HG02759 (cell line): ENCODE results near the gene SMTNL2.

Source experiments
- ATAC-seq: cut with Tn5 transposase; IDR thresholded peaks from one replicate; pipeline ENCODE4 v1.9.1; 2021; ENCODE audit warnings: mild to moderate bottlenecking, moderate library complexity; ENCODE audit not compliant: unreplicated experiment

The SMTNL2 gene

DNA sequence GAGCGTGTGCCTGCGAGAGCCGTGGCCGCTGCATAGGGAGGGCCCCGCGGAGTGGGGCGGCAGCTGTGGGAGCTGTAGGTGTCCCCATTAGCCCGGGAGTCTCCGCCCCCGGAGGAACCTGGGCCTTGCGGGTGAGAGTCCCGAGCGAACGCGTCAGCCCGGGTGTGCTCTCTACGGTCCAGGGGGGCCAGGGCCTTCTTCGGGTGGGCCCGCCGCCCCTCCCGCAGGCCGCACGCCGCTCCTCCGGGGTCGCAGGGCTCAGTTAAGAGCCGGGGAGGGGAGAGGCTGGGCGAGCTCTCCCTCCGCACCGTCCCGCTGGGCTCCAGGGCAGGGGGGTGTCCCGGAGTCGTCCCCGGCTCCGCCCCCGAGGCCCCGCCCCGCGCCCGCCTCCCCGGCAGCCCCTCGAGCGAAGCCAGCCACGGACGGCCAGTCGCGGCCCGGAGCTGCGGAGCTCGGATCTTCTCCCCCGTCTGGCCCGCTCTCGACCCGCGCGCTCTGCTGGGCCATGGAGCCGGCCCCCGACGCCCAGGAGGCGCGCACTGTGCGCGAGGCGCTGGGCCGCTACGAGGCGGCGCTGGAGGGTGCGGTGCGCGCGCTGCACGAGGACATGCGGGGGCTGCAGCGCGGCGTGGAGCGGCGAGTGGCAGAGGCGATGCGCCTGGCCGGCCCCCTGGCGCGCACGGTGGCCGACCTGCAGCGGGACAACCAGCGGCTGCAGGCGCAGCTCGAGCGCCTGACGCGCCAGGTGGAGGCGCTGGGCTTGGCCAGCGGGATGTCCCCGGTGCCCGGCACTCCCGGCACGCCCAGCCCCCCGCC, at the start of gene SMTNL2:
Gene SMTNL2 (plus strand): TSS at position 429 of the 816 bp plus-strand sequence. CDS start 77 bp downstream, at position 506.
- no peak for ATAC-seq

DNA sequence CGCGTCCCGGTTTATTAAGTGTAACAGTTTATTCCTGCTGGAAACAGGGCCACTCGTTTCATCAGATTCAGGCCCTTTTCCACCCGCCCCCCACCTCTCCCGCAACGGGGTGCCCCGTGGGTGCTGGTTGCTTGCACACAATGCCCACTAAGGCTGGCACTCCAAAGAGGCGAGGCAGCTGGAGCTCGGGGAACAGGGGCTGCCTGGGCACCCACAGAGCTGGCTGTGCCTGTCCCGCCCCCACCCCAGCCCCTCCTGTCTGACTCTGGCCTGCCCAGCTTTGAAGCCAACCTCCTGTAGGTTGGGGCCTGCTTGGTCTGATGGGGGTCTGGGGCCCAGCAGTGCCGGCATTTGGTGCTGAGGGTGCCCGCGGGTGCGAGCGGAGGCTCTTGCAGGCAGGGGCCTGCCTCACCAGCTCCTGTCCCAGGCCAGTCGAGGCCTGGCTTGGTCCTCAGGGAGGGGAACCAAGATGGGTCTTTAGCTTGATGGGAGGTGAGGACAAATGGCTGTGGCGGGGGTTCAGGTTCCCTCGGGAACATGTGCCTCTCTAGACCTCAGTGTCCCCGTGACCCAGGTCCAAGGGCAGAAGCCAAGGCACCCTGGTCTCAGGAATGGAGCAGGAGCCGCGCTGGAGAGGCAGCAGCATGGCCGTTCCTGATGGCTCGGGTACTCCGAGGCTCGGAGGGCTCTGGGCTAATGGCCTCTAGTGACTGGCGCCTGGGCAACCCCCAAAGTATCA, 49.2 kb upstream of the SMTNL2 start:
- ATAC-seq, result no peak

DNA sequence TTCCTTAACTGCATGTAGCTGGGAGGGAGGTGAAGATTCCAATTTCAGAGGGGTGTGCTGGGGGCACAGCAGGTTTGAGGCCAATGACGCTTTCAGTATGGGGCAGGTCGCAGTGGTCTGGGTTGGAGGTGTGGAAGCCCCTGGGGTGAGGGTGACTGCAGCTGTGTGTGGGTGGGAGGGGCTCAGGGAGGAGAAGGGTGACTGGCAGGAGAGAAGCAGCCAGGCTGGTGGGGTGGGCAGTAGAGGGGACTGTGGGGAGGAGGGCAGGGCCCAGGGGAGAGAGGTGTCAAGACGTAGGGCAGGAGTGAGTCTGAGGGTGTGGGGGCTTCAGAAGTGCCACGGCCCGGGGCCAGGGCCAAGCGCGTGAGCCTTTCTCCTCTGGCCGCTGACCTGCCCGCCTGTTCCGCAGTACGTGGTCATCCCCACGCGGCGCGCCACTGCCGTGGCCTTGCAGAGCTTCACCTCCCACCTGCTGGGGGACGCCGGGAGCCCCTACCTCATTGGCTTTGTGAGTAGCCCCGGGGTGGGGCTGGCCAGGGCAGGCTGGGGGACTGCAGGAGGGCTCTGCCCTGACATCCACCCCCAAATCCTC, 48.6 kb upstream of the SMTNL2 start:
- ATAC-seq, result no peak

DNA sequence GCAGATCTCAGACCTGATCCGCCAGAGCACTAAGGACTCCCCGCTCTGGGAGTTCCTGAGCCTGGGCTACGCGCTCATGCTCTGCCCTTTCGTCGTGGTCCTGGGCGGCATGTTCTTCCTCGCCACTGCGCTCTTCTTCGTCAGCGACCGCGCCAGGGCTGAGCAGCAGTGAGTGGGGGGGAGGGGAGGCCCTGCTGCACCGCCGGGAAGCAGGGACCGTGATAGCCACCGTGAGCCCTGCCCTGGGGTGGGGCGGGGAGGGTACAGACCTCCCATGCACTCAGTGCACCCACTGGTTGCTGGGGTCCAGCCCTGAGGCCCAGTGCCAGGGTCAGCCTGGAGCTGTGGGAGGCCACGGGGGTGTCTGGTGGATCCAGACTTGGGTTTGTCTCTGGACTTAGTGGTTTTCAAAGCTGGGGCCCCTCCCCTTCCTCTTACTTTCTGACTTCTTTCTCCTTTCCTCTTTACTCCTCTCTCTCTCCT, 48.0 kb upstream of the SMTNL2 start:
- ATAC-seq, result no peak

DNA sequence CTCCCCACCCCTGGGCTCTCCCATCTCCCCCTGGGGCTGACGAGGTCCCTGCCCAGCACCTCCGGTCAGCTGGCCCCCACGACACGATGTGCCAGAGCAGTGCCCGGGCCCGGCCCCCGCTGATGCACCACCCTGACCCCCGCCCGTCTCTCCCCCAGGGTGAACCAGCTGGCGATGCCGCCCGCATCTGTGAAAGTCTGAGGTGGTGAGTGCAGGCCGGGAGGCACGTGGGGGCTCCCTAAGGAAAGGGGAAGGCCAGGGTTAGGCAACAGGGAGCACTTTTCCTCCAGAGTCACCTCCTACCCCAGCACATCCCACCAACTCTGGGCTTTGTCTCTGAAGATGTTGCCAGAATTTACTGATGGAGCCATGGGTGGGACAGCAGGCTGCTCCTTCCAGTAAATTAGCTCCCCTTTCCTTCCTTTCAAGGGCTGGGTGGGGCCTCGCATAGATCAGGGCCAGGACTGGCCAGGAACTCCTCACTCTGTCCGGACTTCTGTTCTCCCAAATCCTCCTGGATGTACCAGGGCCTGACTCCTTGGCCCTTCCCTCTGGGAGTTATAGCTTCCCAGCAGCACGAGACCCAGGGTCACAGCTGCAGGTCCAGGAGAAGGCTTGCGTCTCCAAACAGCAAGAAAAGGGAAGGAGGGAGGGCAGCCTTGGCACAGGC, 47.5 kb upstream of the SMTNL2 start:
- ATAC-seq, result no peak

DNA sequence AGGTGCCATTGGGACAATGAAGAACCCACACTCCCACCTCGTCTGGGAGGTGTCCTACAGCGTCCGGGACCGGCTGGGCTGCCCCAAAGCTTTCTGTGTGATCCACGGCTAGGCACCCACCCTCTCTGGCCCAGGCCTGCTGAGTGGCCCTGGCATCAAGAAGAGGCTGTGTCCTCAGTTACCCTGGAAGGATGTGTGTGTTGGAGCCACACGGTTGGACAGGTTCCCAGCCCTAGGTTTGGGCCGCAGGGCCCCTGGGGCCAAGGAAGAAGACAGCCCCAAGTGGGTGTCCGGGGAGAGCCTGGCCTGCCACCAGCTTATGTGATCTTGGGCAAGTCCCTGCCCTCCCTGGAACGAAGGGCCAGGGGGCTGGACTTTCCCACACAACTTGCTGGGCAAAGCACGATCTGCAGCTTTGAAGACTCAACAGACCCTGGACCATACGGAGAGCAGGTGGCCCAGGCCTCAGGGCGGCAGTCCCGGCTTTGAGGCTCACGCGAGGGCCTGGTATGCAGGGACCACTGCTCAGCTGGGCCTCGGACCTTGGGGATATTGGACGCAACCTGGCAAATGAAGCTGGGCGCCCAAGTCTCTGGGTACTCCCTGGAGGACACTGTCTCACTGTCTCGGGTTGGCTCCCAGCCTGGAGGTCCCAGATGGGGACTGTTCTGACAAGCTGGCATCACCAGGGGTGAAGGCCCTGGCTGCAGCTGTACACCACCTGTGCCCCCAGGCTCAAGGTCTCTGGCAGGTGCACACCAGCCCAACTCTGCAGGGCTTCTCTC, 46.7 kb upstream of the SMTNL2 start:
- no peak for ATAC-seq

DNA sequence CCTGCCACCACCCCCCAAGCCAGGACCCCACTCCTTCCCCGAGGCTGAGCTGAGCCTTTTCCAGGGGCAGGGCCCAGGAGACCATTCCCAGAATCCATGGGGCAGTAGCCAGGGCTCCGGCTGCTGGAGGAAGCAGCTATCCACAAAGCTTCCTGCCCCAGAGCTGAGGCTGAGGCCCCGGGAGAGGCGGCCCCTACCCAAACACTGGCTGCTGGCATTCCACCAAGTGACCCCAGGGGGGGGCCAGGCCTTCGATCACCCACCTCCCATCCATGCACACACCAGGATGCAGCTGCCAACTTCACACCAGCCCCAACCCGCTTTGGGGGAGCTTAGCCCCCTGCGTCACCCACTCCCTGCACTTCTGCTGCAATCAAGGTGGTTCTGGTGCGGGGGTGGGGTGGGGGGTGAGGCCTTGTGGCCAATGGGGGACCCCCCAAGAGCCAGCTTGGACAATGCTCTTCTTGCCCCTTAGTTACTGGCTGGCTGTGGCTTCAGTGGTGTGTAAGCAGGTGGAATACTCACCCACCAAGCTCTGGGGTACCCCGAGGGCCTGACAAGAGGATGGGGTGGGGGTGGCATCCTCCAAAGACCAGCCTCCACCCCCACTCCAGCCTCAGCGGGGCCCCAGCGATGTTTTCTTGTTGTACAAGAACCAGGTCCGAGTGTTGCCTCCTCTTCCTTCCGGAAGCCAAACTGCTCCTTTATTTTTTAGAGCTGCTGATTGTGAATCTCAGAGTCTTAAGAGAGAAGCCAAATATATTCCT, 45.9 kb upstream of the SMTNL2 start:
- no peak for ATAC-seq

DNA sequence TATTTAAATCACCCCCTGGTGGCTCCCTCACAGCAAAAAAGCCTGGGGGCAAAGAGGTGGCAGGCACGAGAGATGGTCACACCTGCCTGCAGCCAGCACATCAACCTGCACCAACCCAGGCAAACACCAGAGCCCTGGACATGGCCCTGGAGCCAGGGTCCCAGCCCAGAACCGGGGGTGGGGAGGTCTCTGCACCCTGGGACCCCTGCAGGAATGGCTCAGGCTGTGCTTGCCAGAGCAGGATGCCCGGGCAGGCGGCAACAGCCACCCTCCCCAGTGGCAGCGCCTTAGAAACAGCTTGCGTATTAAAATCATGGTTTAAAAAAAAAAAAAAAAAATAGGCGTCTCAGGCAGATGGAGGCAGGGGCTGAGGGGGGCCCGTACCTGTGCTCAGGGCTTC, 45.3 kb upstream of the SMTNL2 start:
- ATAC-seq, result no peak

DNA sequence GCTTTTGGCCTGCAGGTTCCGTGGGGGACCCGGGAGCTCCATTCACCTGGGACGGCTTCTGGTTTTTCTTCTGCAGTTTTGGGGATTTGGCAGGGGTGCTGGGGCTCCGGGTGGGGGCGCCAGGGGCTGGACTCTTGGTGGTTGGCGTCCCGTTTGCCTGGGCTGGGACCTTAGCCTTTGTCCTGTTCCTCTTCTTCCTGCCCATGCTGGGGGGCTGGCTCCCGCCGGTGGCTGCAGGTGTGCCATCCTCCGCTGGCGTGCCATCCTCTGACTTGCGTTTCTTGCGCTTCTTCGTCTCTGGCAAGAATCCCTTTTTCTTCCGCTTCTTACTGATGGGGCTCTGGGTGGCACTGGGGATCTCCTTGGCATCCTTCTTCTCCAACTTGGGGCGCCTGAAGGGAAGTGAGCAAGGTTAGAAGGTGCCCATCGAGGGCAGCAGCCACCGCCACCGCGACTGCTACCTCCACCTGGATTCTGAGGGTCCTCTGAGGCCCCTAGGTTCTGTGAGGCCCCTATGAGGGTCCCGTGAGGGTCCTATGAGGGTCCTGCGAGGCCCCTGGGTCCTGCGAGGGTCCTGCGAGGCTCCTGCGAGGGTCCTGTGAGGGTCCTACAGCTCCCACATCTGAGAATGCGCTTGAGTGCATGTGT, 44.6 kb upstream of the SMTNL2 start:
- no peak for ATAC-seq

DNA sequence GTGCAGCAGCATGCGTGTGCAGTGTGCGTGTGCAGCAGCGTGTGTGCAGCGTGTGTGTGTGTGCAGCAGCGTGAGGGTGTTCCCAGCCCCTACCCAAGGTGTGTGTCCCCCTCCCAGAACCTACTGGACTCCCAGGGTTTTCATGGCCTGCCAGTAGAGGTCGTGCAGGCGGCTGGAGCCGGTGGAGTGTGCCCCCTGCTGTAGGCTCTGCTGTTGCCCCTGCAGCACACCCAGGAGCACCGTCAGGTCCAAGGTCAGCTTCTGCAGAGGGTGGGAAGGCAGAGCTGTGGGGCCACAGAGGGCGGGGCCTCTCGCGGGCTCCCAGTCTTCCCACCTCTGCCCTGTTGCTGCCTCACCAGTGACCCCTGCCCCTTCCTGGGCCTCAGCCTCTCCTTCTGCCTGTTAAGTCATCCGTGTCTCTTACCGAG, 44.1 kb upstream of the SMTNL2 start:
- ATAC-seq, result no peak

DNA sequence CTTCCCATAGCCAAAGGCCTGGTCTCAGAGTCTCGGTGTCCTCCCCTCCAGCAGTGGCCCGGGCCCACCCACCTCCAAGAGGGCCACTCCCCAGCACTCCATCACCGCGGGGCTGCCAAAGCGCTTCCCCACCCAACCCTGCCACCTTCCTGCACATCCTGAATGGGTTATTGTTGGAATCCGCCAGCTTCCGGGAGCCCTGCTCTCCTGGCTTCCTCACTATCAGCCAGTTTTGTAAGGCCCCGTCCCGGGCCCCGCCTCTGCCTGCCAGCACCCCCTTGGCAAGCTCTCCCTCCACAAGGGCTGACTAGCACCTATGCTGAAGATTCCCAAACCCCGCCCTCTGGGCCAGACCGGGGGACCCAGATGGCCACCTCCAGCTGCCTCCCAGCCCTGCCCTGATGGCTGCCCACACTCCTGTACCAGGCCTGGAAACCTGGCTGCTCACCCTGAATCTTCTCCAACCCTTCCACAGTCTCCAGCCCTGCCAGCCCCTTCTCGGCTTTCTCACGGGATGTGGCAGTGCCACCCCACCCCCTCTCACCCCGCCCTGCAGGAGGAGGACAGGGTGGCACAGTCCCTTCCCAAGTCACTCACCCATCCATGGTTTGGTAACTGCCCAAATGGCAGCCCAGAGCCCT, 43.5 kb upstream of the SMTNL2 start:
- ATAC-seq, result no peak

DNA sequence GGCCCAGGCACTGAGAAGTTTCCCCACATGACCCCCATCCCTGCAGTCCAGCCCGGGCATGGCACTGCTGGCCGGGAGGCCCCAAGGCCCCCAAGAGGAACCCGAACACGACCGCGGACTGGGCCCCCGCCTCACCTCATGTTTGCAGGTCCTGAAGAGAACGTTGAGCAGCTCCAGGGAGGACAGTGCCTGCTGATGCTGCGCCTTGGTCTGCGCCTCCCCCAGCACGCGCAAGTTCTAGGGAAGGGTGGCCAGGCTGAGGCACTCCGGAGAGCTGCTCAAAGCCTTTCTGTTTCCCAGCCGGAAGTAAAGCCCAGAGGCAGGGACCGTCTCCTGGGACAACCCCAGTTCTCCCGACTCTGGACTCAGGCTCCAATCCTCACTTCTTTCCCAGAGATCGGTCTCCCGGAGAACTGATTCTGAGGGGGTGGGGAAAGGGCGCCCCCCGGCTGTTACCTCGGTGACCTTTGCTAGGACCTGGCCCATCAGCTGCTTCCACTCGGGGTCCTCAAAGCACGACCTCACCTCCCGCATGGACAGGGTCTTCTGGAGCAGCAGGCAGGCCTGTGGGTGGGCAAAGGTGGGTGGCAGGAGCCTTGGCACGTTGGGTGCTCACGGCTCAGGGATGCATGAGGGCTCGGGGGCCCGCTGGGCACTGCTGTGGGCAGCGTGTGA, 42.9 kb upstream of the SMTNL2 start:
- no peak for ATAC-seq

DNA sequence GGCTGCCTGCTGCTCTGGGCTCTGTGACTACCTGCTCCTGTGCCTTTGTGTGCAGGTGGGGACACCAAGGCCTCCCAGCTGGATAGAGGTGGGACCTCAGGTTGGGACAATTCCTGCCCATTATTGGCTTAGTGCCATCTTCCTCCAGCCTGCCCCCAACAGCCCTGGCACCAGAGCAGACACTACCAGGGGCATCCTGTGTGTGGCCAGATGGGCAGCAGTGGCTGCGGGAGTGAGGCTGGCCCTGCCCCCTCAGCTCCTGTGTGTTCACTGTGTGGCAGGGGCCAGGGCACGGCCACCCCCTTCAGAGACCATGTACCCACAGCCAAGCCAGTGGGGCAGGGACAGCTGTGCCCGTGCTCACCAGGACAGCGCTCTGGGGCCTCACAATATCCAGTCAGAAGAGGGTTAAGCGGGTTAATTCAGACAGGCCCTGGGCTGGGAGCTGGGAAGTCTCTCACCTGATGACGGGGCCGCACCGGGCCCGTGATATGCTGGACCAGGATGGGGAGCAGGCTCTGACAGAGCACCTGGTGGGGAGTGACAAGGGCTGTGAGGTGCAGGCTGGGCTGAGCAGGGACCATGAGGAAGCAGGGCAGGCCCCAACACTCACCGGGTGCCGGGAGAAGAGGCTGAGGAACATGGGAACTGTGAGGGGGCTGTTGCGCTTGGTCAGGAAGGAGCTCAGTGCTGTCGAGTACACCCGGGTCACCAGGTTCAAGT, 42.2 kb upstream of the SMTNL2 start:
- no peak for ATAC-seq

DNA sequence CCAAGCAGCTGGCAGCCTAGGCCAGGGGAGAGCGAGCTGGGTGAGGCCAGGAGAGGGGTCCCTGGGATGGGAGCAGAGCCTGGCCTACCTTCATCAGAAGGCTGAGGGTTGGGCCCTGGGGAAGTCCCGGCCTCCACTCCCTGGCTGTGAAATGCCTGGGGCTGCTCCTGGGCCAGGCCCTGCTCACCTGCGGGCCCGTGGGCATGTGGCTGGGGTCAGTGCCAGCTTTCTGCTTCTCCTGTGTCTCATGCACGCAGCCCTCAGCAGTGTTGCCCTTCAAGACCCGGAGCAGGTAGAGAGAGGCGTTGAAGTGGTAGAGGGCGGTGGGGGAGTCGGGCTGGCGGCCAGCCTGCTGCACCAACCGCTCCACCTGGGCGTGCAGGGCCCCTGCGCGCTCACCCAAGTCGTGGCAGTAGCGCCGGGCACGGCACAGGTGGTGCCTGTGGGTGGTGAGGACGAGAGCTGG, 41.6 kb upstream of the SMTNL2 start:
- no peak for ATAC-seq

DNA sequence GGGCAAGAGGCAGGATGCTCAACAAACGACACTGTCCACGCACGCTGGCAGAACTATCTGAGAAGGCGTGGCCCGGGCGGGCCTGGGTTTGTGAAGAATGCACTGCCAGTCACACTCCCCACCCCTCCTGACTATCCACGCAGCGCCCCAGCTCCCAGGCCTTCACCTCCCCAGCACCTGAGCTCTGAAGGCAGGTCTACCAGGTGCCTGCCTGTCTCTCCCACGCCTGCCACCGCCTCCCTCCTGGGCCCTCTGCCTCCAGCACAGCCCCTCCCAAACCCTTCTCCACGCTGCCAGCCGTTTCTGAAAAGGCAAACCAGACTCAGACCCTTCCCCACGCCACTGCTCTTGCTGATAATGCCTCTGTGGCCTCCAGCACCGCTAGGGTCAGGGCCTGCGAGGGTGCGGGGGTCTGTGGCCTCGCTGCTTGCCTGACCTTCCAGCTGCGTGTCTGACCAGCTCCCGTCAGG, 40.7 kb upstream of the SMTNL2 start:
- ATAC-seq, result no peak

DNA sequence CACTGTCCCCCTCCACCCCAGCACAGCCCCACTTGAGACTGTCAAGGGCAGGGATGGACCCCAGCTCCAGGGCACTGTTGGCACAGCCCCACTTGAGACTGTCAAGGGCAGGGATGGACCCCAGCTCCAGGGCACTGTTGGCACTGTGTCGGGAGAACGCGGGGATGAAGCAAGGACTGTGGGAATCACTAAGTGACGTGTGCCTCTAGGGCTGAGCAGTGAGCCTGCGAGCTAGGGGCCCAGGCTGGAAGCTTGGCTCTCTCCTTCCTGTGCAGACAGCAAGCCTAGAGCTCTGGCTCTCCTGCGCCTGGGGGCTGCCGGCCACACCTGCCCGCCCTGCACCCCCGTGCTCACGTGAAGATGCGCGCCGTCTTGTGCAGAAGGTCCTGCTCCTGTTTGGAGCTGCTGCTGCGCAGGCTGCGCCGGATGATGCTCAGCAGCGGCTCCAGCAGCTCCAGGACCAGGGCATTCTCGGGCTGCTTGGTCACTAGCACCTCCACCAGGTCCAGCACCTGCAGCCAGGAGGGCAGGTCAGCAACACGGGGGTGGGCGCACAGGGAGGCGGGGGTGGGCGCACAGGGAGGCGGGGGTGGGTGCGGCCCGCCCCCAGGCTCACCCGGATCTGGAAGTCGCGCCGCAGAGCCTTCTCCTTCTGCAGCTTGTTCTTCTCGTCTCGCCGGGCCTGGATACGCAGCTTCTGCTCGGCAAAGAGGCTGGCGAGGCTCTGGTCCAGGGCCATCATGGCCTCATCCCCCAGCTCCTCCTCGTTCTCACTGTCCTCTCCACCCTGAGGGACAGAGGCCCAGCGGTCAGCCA, 40.0 kb upstream of the SMTNL2 start:
- no peak for ATAC-seq

DNA sequence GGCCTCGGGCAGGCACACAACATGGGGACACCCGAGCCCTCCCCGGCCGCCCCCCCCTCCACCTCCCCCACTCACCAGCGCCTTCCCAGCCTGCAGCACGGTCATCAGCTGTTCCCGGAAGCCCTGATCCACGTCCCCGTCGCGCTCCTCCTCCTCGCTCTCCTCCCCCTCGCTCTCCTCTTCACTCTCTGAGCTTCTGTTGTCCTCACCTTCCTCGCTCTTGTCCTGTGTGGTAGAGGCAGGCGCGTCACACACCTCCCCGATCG, 39.4 kb upstream of the SMTNL2 start:
- ATAC-seq, result no peak
